ENCODE measurements around the gene DNAJC16.

The DNAJC16 gene

GRCh38 chr1:15531682-15532081 is 5.0 kb downstream of the DNAJC16 start:
- FAIRE-seq = no peak

GRCh38 chr1:15538771-15539170 is 12.1 kb downstream of the DNAJC16 start:
- DNase-seq (ENCODE audit: insufficient read length, low spot score) (no peak), FAIRE-seq (no peak)

More at GRCh38 chr1:15531682-15532081, 5.0 kb downstream of the DNAJC16 start:
- DNase-seq (ENCODE audit: insufficient read length, low spot score) = no peak

- no peak for DNase-seq (ENCODE audit: insufficient read length, low spot score)
- no peak for FAIRE-seq
Measured at GRCh38 chr1:15540186-15540585, 13.5 kb downstream of the DNAJC16 start.

- FAIRE-seq = no peak
Measured at GRCh38 chr1:15541231-15541792, 14.7 kb downstream of the DNAJC16 start.

GRCh38 chr1:15542388-15543250 is 16.0 kb downstream of the DNAJC16 start:
- FAIRE-seq (no peak), DNase-seq (ENCODE audit: insufficient read length, low spot score) (no peak)

More at GRCh38 chr1:15541231-15541792, 14.7 kb downstream of the DNAJC16 start:
- no peak for DNase-seq (ENCODE audit: insufficient read length, low spot score)

- FAIRE-seq (no peak), DNase-seq (ENCODE audit: insufficient read length, low spot score) (no peak)
Measured at GRCh38 chr1:15543251-15543588, 16.6 kb downstream of the DNAJC16 start.

- DNase-seq (ENCODE audit: insufficient read length, low spot score) (peak; percentile 66), FAIRE-seq (peak; percentile 67)
Measured at GRCh38 chr1:15543589-15544568, 17.2 kb downstream of the DNAJC16 start.

GRCh38 chr1:15546641-15547040 is 20.0 kb downstream of the DNAJC16 start:
- no peak for FAIRE-seq
- no peak for DNase-seq (ENCODE audit: insufficient read length, low spot score)

- no peak for DNase-seq (ENCODE audit: insufficient read length, low spot score)
Measured at GRCh38 chr1:15550573-15550972, 23.9 kb downstream of the DNAJC16 start.

GRCh38 chr1:15557008-15557407 is 30.4 kb downstream of the DNAJC16 start:
- DNase-seq (ENCODE audit: insufficient read length, low spot score) = no peak
- no peak for FAIRE-seq

More at GRCh38 chr1:15550573-15550972, 23.9 kb downstream of the DNAJC16 start:
- no peak for FAIRE-seq

GRCh38 chr1:15557594-15557993 is 30.9 kb downstream of the DNAJC16 start:
- DNase-seq (ENCODE audit: insufficient read length, low spot score) = no peak
- no peak for FAIRE-seq

- DNase-seq (ENCODE audit: insufficient read length, low spot score) = no peak
- FAIRE-seq = no peak
Measured at GRCh38 chr1:15558516-15558915, 31.9 kb downstream of the DNAJC16 start.

GRCh38 chr1:15559189-15559810 is 32.7 kb downstream of the DNAJC16 start:
- DNase-seq (ENCODE audit: insufficient read length, low spot score) (no peak), FAIRE-seq (no peak)

GRCh38 chr1:15568387-15569073 is 41.9 kb downstream of the DNAJC16 start:
- DNase-seq (ENCODE audit: insufficient read length, low spot score) (no peak), FAIRE-seq (no peak)

GRCh38 chr1:15570861-15571260 is 44.2 kb downstream of the DNAJC16 start:
- DNase-seq (ENCODE audit: insufficient read length, low spot score) (no peak), FAIRE-seq (no peak)

- FAIRE-seq (no peak), DNase-seq (ENCODE audit: insufficient read length, low spot score) (no peak)
Measured at GRCh38 chr1:15571266-15571665, 44.6 kb downstream of the DNAJC16 start.

- FAIRE-seq (no peak), DNase-seq (ENCODE audit: insufficient read length, low spot score) (no peak)
Measured at GRCh38 chr1:15573477-15573876, 46.8 kb downstream of the DNAJC16 start.

- DNase-seq (ENCODE audit: insufficient read length, low spot score) (no peak), FAIRE-seq (no peak)
Measured at GRCh38 chr1:15574741-15575140, 48.1 kb downstream of the DNAJC16 start.

GRCh38 chr1:15575549-15576150 is 49.0 kb downstream of the DNAJC16 start:
- DNase-seq (ENCODE audit: insufficient read length, low spot score) (no peak), FAIRE-seq (no peak)

GRCh38 chr1:15577691-15578090 is 51.0 kb downstream of the DNAJC16 start:
- DNase-seq (ENCODE audit: insufficient read length, low spot score) (no peak), FAIRE-seq (no peak)

Measured in HTR-8/SVneo (cell line).